Lower leg skin (tissue), 4 donors: ENCODE measurements around the gene TRIM17. TPM values are rescaled to one million over a fixed set of nuclear protein-coding genes. Genes with fewer than 3 reads are reported as not detected.

Experiments
- DNase-seq, 2 donors: peaks; one replicate each; pipeline ENCODE4 v3.0.0-alpha.2; 2019; ENCODE audit warnings: low spot score in 2 of 2
- H3K4me3 ChIP-seq: fragments of 200-600 bp; sonication (generic); 2 replicates; pipeline ENCODE4 v1.5.1; 2017; ENCODE audit warnings: mild to moderate bottlenecking, low read depth; ENCODE audit not compliant: poor library complexity, severe bottlenecking
- CTCF ChIP-seq, 3 donors: fragments of 450-650 bp; IDR thresholded peaks; one replicate each; pipeline ENCODE4 v1.5.1; 2016; ENCODE audit warnings: antibody characterized with exemption in 3 of 3, mild to moderate bottlenecking in 3 of 3, moderate library complexity in 2 of 3
- POLR2A ChIP-seq, 2 donors: fragments of 450-650 bp; IDR thresholded peaks; one replicate each; pipeline ENCODE4 v1.6.1; 2016 to 2017; ENCODE audit warnings: antibody characterized with exemption in 2 of 2, mild to moderate bottlenecking in 1 of 2, moderate library complexity in 1 of 2
- WGBS, 2 donors: methylation state at CpG; one replicate each; pipeline ENCODE4 v1.1.5; 2018; 5-methylcytosine and 5-hydroxymethylcytosine counted together
- intact Hi-C: fragments of 100-400 bp; cut with DNase I; formaldehyde crosslinking; loops from one replicate; pipeline ENCODE4 v1.15.0; 2023; ENCODE audit warnings: low total_unique reads
- total RNA-seq, 4 donors: library from RNA; depleted of rRNA; stranded (reverse); fragments of >200 nt; gene quantifications; one replicate each; pipeline ENCODE4 v1.1.0, GENCODE V29; 2016

TRIM17 gene
- total RNA-seq, 4 donors from 2014 or later, result 0.97 to 4.2 (median 1.8) TPM

GRCh38 chr1:228365271-228366061, 51.2 kb downstream of the TRIM17 start:
- peak in 1 of 2 donors; percentile 67 for DNase-seq
- H3K4me3 ChIP-seq, result no peak overlapping the region
- intact Hi-C loops, result no loop called here
- 74 to 79% methylated on average over 16 to 20 of the region's 20 CpGs for WGBS, 2 donors
- TF ChIP-seq CTCF (IDR thresholded peaks at IDR 0.05), result no peak
- TF ChIP-seq POLR2A (IDR thresholded peaks at IDR 0.05), result no peak

- peak in 1 of 2 donors; percentile 83 for DNase-seq
- 80 to 90% methylated on average over 15 to 19 of the region's 19 CpGs for WGBS, 2 donors
- intact Hi-C loops, result no loop called here
- H3K4me3 ChIP-seq, result no peak overlapping the region
- TF ChIP-seq POLR2A (IDR thresholded peaks at IDR 0.05) (no peak), CTCF (IDR thresholded peaks at IDR 0.05) (no peak)
Observed at GRCh38 chr1:228364706-228365213, 51.9 kb downstream of the TRIM17 start.

- 80 to 88% methylated on average over 10 of the region's 12 CpGs for WGBS, 2 donors
- intact Hi-C loops, result no loop called here
- H3K4me3 ChIP-seq, result no peak overlapping the region
- TF ChIP-seq CTCF (IDR thresholded peaks at IDR 0.05) (no peak), POLR2A (IDR thresholded peaks at IDR 0.05) (no peak)
- DNase-seq, result peak in 1 of 2 donors; percentile 81
Observed at GRCh38 chr1:228364068-228364705, 52.5 kb downstream of the TRIM17 start.

- DNase-seq, result no peak
- TF ChIP-seq CTCF (IDR thresholded peaks at IDR 0.05) (no peak), POLR2A (IDR thresholded peaks at IDR 0.05) (no peak)
- H3K4me3 ChIP-seq, result no peak overlapping the region
- 86 to 89% methylated on average over 9 of the region's 9 CpGs for WGBS, 2 donors
- intact Hi-C loops, result no loop called here
Observed at GRCh38 chr1:228363686-228364067, 53.0 kb downstream of the TRIM17 start.

GRCh38 chr1:228362884-228363450, 53.7 kb downstream of the TRIM17 start:
- no peak for TF ChIP-seq CTCF (IDR thresholded peaks at IDR 0.05)
- no peak for TF ChIP-seq POLR2A (IDR thresholded peaks at IDR 0.05)
- 80 to 84% methylated on average over 4 of the region's 4 CpGs for WGBS, 2 donors
- intact Hi-C loops, result no loop called here
- peak in 1 of 2 donors; percentile 77 for DNase-seq
- no peak overlapping the region for H3K4me3 ChIP-seq
